OCI-M1 (cell line): ENCODE data around the gene PPM1L.
A peak's percentile ranks its signal among the peaks of the same experiment; 100 is the strongest.

Source experiments
- DNase-seq: peaks from one replicate; lab custom pipeline; 2025; lab: John Stamatoyannopoulos, UW

The PPM1L gene

GRCh38 chr3:161043336-161044035 lies 287.5 kb downstream of the PPM1L start:
- no peak for DNase-seq

- DNase-seq = no peak
Observed at GRCh38 chr3:161049683-161050248, 293.7 kb downstream of the PPM1L start.

- DNase-seq = peak; percentile 53
Observed at GRCh38 chr3:161050935-161051334, 294.9 kb downstream of the PPM1L start.

- no peak for DNase-seq
Observed at GRCh38 chr3:161051856-161052255, 295.8 kb downstream of the PPM1L start.

- DNase-seq = peak; percentile 41
Observed at GRCh38 chr3:161054860-161055604, 299.0 kb downstream of the PPM1L start.

GRCh38 chr3:161064413-161064812 lies 308.4 kb downstream of the PPM1L start:
- no peak for DNase-seq

GRCh38 chr3:161066930-161067329 lies 310.9 kb downstream of the PPM1L start:
- DNase-seq = peak; percentile 30

GRCh38 chr3:161067335-161067734 lies 311.3 kb downstream of the PPM1L start:
- no peak for DNase-seq

GRCh38 chr3:161069511-161070251 lies 313.6 kb downstream of the PPM1L start:
- peak; percentile 89 for DNase-seq

GRCh38 chr3:161070252-161070930 lies 314.4 kb downstream of the PPM1L start:
- no peak for DNase-seq

- DNase-seq = no peak
Observed at GRCh38 chr3:161070980-161071663, 315.1 kb downstream of the PPM1L start.

GRCh38 chr3:161072211-161072621 lies 316.2 kb downstream of the PPM1L start:
- peak; percentile 89 for DNase-seq

- DNase-seq = no peak
Observed at GRCh38 chr3:161072751-161073150, 316.7 kb downstream of the PPM1L start.

GRCh38 chr3:161073181-161073580 lies 317.1 kb downstream of the PPM1L start:
- peak; percentile 34 for DNase-seq

GRCh38 chr3:161081633-161082032 lies 325.6 kb downstream of the PPM1L start:
- DNase-seq = peak; percentile 76

GRCh38 chr3:161082063-161082462 lies 326.0 kb downstream of the PPM1L start:
- peak; percentile 50 for DNase-seq

- DNase-seq = no peak
Observed at GRCh38 chr3:161083131-161083530, 327.1 kb downstream of the PPM1L start.

- no peak for DNase-seq
Observed at GRCh38 chr3:161084277-161084676, 328.2 kb downstream of the PPM1L start.

- DNase-seq = no peak
Observed at GRCh38 chr3:161093895-161094294, 337.9 kb downstream of the PPM1L start.

- no peak for DNase-seq
Observed at GRCh38 chr3:161096771-161097367, 340.8 kb downstream of the PPM1L start.

GRCh38 chr3:161100994-161101393 lies 345.0 kb downstream of the PPM1L start:
- DNase-seq = no peak
